OCI-LY1 (cell line): ENCODE measurements around the gene PLA2G6.

Experiments
- H2AFZ ChIP-seq: fragments of 200-600 bp; sonication (generic), shearing (Covaris generic); 2 replicates; pipeline ENCODE4 v1.6.0; 2014; ENCODE audit warnings: antibody characterized with exemption, mild to moderate bottlenecking, low read length
- H3F3A ChIP-seq: fragments of 200-600 bp; sonication (generic), shearing (Covaris generic); 2 replicates; pipeline ENCODE4 v1.6.0; 2014; ENCODE audit warnings: mild to moderate bottlenecking, antibody characterized with exemption, low read length, moderate library complexity; ENCODE audit not compliant: insufficient read depth
- H3K27ac ChIP-seq: fragments of 200-600 bp; sonication (generic); 2 replicates; pipeline ENCODE4 v1.5.1; 2014; ENCODE audit warnings: low read length, mixed run types, mild to moderate bottlenecking, low read depth; ENCODE audit not compliant: poor library complexity, severe bottlenecking
- H3K27me3 ChIP-seq: fragments of 200-600 bp; sonication (generic); 2 replicates; pipeline ENCODE4 v1.6.0; 2014; ENCODE audit warnings: antibody characterized with exemption, mild to moderate bottlenecking, low read length, moderate library complexity; ENCODE audit not compliant: insufficient read depth
- H3K36me3 ChIP-seq: fragments of 200-600 bp; sonication (generic); 2 replicates; pipeline ENCODE4 v1.6.1; 2014; ENCODE audit warnings: mild to moderate bottlenecking, antibody characterized with exemption, low read length, moderate library complexity, mixed read lengths; ENCODE audit not compliant: insufficient read depth
- H3K4me1 ChIP-seq: fragments of 200-600 bp; sonication (generic); 2 replicates; pipeline ENCODE4 v1.5.1; 2014; ENCODE audit warnings: mild to moderate bottlenecking, low read length, moderate library complexity; ENCODE audit not compliant: insufficient read depth, severe bottlenecking
- H3K4me2 ChIP-seq: fragments of 200-600 bp; sonication (generic), shearing (Covaris generic); 2 replicates; pipeline ENCODE4 v1.6.1; 2014; ENCODE audit warnings: low read length
- H3K4me3 ChIP-seq: fragments of 200-600 bp; sonication (generic); 2 replicates; pipeline ENCODE4 v1.5.1; 2014; ENCODE audit warnings: low read length, low read depth, mild to moderate bottlenecking, mixed read lengths; ENCODE audit not compliant: poor library complexity, severe bottlenecking
- H3K79me2 ChIP-seq: fragments of 200-600 bp; shearing (Covaris generic); 2 replicates; pipeline ENCODE4 v1.6.1; 2016; ENCODE audit warnings: mixed run types, low read length, mixed read lengths; ENCODE audit not compliant: insufficient read depth
- H3K9ac ChIP-seq: fragments of 200-600 bp; sonication (generic), shearing (Covaris generic); 2 replicates; pipeline ENCODE4 v1.6.1; 2014; ENCODE audit warnings: mild to moderate bottlenecking, low read length, mixed read lengths
- H3K9me2 ChIP-seq: fragments of 200-600 bp; sonication (generic), shearing (Covaris generic); 2 replicates; pipeline ENCODE4 v1.6.1; 2014; ENCODE audit warnings: low read depth, mild to moderate bottlenecking, low read length, mixed read lengths
- H3K9me3 ChIP-seq: fragments of 200-600 bp; shearing (Covaris generic); 2 replicates; pipeline ENCODE4 v1.6.1; 2014; ENCODE audit warnings: low read length, mixed read lengths
- H4K20me1 ChIP-seq: fragments of 200-600 bp; sonication (generic), shearing (Covaris generic); 2 replicates; pipeline ENCODE4 v1.6.0; 2016; ENCODE audit warnings: mild to moderate bottlenecking, low read length; ENCODE audit not compliant: insufficient read depth
- EZH2 ChIP-seq: fragments of 200-600 bp; sonication (generic), shearing (Covaris generic); IDR thresholded peaks from 2 replicates; pipeline ENCODE4 v1.8.0; 2017; ENCODE audit warnings: borderline replicate concordance, mixed run types, mild to moderate bottlenecking, antibody characterized with exemption, low read length, moderate library complexity, mixed read lengths
- TF ChIP-seq, protein P1 (sequence below): fragments of 200-600 bp; sonication (generic), shearing (Covaris generic); IDR thresholded peaks from 2 replicates; pipeline ENCODE4 v1.5.1; 2017; ENCODE audit warnings: mild to moderate bottlenecking, antibody characterized with exemption, low read length, moderate library complexity, mixed read lengths

PLA2G6 gene

DNA sequence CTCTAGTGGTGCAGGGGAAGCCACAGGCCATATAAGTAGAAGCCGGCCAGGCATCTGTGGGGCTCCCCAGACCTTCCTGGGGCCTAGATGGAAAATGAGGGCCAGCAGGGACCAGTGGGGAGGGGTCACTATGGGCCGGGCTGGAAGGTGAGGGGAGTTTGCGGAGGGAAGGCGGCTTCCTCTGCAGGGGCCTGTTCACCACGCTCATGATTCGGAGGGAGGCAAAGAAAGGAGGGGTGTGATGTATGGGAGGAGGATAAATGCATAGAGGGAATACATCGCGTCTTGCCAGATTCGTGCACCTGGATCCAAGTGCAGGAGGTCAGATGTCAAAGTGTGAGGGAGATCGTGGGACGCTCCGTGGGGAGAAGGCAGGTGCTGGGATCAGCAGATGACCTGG is 104.5 kb downstream of the PLA2G6 start:
- TF ChIP-seq, protein P1, sequence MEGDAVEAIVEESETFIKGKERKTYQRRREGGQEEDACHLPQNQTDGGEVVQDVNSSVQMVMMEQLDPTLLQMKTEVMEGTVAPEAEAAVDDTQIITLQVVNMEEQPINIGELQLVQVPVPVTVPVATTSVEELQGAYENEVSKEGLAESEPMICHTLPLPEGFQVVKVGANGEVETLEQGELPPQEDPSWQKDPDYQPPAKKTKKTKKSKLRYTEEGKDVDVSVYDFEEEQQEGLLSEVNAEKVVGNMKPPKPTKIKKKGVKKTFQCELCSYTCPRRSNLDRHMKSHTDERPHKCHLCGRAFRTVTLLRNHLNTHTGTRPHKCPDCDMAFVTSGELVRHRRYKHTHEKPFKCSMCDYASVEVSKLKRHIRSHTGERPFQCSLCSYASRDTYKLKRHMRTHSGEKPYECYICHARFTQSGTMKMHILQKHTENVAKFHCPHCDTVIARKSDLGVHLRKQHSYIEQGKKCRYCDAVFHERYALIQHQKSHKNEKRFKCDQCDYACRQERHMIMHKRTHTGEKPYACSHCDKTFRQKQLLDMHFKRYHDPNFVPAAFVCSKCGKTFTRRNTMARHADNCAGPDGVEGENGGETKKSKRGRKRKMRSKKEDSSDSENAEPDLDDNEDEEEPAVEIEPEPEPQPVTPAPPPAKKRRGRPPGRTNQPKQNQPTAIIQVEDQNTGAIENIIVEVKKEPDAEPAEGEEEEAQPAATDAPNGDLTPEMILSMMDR = no peak
- no peak for TF ChIP-seq EZH2
- Histone ChIP-seq H3K9me2 (no peaks in the 10 kb centered on the region), H3K36me3 (peaks cover 12% of the 10 kb centered on the region; the same call in 1 of the 2 replicates), H3K9me3 (no peaks in the 10 kb centered on the region), H3K79me2 (no peaks in the 10 kb centered on the region), H3K4me1 (no peaks in the 10 kb centered on the region), H4K20me1 (no peaks in the 10 kb centered on the region), H3K4me3 (no peak overlapping the region), H3K9ac (no peak overlapping the region), H2AFZ (no peak overlapping the region), H3F3A (no peaks in the 10 kb centered on the region), H3K4me2 (no peak overlapping the region), H3K27ac (no peak overlapping the region), H3K27me3 (0 out of 2 replicates have a peak, but pooled peaks cover 3% of the 10 kb centered on the region)

DNA sequence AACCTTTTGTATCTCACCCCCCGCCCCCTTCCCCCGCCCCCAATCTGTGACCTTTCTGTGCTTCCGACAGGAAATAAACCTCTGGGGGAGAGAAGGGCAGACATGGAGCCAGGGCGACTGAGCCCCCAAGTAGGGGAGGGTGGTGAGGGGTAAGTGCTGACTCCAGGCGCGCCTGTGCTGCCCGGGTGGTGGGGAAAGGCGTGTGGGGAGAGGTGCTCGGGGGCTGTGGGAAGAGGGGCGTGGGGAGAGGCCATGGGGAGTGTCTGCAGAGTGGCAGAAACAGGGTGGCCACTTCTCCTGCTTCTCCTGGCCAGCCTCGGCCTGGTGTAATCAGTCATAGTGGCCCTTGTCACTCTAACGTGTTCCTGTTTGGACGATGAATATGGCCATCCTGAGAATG is 105.7 kb downstream of the PLA2G6 start:
- H3K79me2 ChIP-seq = no peaks in the 10 kb centered on the region
- H3K9me2 ChIP-seq = no peaks in the 10 kb centered on the region
- TF ChIP-seq, protein P1 = no peak
- TF ChIP-seq EZH2 = no peak
- H3K36me3 ChIP-seq = peaks cover 15% of the 10 kb centered on the region; the same call in 1 of the 2 replicates
- H3K9me3 ChIP-seq = no peaks in the 10 kb centered on the region
- no peak overlapping the region for H3K4me3 ChIP-seq
- 0 out of 2 replicates have a peak, but pooled peaks cover 3% of the 10 kb centered on the region for H3K27me3 ChIP-seq
- H3F3A ChIP-seq = no peaks in the 10 kb centered on the region
- no peaks in the 10 kb centered on the region for H3K4me1 ChIP-seq
- no peaks in the 10 kb centered on the region for H4K20me1 ChIP-seq
- H2AFZ ChIP-seq = no peak overlapping the region
- H3K4me2 ChIP-seq = no peak overlapping the region
- H3K9ac ChIP-seq = no peak overlapping the region
- no peak overlapping the region for H3K27ac ChIP-seq

DNA sequence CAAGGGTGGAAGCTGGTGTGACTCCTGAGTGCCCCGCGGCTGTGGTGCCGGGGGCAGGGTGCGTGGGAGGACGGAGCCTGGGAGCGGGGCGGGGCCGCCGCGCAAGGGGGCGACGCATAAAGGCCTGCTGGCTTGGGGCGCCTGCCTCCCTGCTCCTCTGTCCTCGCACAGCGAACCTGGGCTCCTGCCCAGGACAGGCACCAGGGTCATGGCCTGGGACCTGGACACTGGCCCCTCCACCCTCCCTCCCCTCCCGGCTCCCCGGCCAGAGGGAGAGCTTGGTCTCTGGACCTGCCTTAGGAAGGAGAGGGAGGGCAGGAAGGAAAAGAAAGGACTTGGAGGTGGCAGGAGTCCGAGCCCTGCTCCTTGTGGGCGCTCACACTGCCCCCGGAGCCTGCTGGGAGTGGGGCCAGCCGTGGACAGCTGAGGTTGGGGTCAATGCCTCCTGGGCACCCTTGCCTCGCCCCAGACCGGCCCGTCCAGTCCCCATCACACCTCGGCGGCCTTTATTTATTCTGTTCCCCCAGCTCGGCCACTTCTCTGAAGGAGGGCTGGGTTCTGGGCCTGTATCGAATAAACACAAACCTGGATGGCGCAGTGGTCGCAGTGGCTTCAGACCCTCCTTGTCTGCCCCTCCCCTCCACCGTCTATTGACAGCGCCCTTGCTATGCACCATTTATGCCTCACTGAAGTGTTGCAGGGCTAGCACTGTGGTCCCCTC is 106.4 kb downstream of the PLA2G6 start:
- no peaks in the 10 kb centered on the region for H3K4me1 ChIP-seq
- H3K9me2 ChIP-seq = no peaks in the 10 kb centered on the region
- H3K36me3 ChIP-seq = peaks cover 15% of the 10 kb centered on the region; the same call in 1 of the 2 replicates
- H2AFZ ChIP-seq = no peak overlapping the region
- H3K27ac ChIP-seq = no peak overlapping the region
- TF ChIP-seq, protein P1 = no peak
- H3K4me2 ChIP-seq = no peak overlapping the region
- H4K20me1 ChIP-seq = no peaks in the 10 kb centered on the region
- H3K27me3 ChIP-seq = 0 out of 2 replicates have a peak, but pooled peaks cover 3% of the 10 kb centered on the region
- no peak overlapping the region for H3K4me3 ChIP-seq
- H3K9me3 ChIP-seq = no peaks in the 10 kb centered on the region
- no peaks in the 10 kb centered on the region for H3F3A ChIP-seq
- H3K9ac ChIP-seq = no peak overlapping the region
- no peaks in the 10 kb centered on the region for H3K79me2 ChIP-seq
